BJ (cell line): ENCODE data around the gene GTF3C1. TPM values are rescaled to one million over a fixed set of nuclear protein-coding genes. Genes with fewer than 3 reads are reported as not detected.

ENCODE experiments used
- CTCF ChIA-PET: fragments of 350-600 bp; formaldehyde crosslinking; extraction: SDS; loops from one replicate; lab custom pipeline; 2021; ENCODE audit warnings: antibody characterized with exemption, inconsistent platforms; lab: Yijun Ruan, JAX
- POLR2A ChIA-PET: fragments of 300-600 bp; sonication (Branson Sonifier 250); formaldehyde crosslinking; extraction: SDS; loops from one replicate; lab custom pipeline; 2021; ENCODE audit warnings: antibody characterized with exemption; lab: Charles Lee
- DNase-seq: peaks from one replicate; pipeline ENCODE4 v3.0.0-alpha.2; 2011; ENCODE audit warnings: low read depth
- H3K27me3 ChIP-seq: 2 replicates; pipeline ENCODE4 v1.6.0; 2011; ENCODE audit warnings: low read length; ENCODE audit not compliant: control insufficient read depth, insufficient read depth
- H3K36me3 ChIP-seq: 2 replicates; pipeline ENCODE4 v1.5.1; 2011; ENCODE audit warnings: low read length; ENCODE audit not compliant: control insufficient read depth, insufficient read depth
- H3K4me3 ChIP-seq: 2 replicates; pipeline ENCODE4 v1.5.1; 2011; ENCODE audit warnings: low read depth, mild to moderate bottlenecking, control low read depth, low read length
- polyA plus RNA-seq: library from polyadenylated mRNA; depleted of rRNA; stranded (reverse); fragments of >200 nt; gene quantifications from 2 replicates; pipeline ENCODE4 v1.2.3, GENCODE V29; 2011
- TF ChIP-seq, protein P1 (sequence below): IDR thresholded peaks from 2 replicates; pipeline ENCODE4 v1.5.1; 2011; ENCODE audit warnings: low read depth, mild to moderate bottlenecking, control low read depth, inconsistent platforms, low read length, moderate library complexity; ENCODE audit not compliant: insufficient read depth

GTF3C1 gene
- polyA plus RNA-seq, 1 experiment, result 35.8 TPM

DNA sequence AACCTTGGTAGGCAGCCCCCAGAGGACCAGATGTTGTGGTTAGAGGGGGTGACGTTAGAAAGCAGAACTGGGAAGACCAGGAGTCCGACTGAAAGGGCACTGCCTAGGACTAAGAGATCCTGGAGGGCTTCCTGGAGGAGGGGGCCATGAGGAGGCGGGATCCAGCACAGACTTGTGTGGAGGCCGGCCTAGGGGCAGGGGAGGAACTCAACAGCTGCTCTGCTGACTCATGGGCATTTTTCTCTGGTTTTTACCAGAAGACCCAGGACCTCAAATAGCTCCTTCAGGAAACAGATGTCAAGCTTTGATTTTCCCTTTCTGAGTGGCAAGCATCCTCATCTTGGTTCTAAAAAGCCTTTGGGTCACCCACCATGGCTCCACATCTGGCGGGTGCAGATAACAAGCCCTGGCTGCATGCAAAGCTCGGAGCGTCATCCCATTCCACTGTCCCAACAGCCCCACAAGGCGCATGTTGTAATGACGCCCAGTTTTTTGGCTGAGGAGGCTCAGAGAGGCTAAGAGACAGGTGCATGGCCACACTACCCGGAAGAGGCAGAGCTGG, 118.7 kb downstream of the GTF3C1 start:
- H3K27me3 ChIP-seq, result no peaks in the 10 kb centered on the region
- CTCF ChIA-PET, result no interaction called here
- H3K4me3 ChIP-seq, result no peak overlapping the region
- POLR2A ChIA-PET, result no interaction called here
- TF ChIP-seq, protein P1, sequence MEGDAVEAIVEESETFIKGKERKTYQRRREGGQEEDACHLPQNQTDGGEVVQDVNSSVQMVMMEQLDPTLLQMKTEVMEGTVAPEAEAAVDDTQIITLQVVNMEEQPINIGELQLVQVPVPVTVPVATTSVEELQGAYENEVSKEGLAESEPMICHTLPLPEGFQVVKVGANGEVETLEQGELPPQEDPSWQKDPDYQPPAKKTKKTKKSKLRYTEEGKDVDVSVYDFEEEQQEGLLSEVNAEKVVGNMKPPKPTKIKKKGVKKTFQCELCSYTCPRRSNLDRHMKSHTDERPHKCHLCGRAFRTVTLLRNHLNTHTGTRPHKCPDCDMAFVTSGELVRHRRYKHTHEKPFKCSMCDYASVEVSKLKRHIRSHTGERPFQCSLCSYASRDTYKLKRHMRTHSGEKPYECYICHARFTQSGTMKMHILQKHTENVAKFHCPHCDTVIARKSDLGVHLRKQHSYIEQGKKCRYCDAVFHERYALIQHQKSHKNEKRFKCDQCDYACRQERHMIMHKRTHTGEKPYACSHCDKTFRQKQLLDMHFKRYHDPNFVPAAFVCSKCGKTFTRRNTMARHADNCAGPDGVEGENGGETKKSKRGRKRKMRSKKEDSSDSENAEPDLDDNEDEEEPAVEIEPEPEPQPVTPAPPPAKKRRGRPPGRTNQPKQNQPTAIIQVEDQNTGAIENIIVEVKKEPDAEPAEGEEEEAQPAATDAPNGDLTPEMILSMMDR, result no peak
- DNase-seq, result no peak
- H3K36me3 ChIP-seq, result no peaks in the 10 kb centered on the region

DNA sequence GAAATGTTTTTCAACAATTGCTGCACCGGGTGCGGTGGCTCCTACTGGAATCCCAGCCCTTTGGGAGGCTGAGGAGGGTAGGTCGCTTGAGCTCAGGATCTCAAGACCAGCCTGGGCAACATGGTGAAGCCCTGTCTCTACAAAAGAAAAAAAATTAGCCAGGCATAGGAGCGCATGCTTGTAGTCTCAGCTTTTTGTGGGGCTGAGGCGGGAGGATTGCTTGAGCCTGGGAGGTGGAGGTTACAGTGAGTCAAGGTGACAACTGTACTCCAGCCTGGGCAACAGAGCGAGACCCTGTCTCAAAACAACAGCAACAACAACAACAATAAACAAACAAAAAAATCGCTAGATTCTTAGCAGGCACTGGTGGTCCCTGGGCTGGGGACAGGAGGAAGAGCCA, 119.2 kb downstream of the GTF3C1 start:
- CTCF ChIA-PET, result no interaction called here
- POLR2A ChIA-PET, result no interaction called here
- TF ChIP-seq, protein P1, result no peak
- Histone ChIP-seq H3K27me3 (no peaks in the 10 kb centered on the region), H3K4me3 (no peak overlapping the region), H3K36me3 (no peaks in the 10 kb centered on the region)
- no peak for DNase-seq

DNA sequence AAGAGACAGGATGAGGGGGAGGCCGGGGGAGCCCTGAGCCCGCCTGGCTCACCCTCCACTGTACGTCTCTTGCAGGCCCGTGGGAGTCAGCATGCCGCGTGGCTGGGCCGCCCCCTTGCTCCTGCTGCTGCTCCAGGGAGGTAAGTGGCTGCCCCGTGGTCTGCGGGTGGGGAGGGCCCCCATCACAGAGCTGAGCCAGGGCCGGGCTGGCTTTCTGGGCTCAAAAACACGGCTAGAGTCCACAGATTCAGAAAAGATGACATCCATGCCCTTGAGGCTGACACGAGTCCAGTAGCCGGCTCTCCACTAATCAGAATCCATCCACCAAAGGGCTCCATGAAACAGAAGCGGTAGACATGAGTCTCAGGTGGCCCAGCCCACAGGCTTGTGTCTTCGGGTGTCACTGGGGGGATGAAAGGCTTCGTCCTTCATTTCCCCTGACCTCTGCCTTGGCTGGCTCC, 119.7 kb downstream of the GTF3C1 start:
- DNase-seq, result no peak
- H3K27me3 ChIP-seq, result no peaks in the 10 kb centered on the region
- ChIA-PET CTCF (no interaction called here), POLR2A (no interaction called here)
- H3K4me3 ChIP-seq, result no peak overlapping the region
- TF ChIP-seq, protein P1, result no peak
- H3K36me3 ChIP-seq, result no peaks in the 10 kb centered on the region

DNA sequence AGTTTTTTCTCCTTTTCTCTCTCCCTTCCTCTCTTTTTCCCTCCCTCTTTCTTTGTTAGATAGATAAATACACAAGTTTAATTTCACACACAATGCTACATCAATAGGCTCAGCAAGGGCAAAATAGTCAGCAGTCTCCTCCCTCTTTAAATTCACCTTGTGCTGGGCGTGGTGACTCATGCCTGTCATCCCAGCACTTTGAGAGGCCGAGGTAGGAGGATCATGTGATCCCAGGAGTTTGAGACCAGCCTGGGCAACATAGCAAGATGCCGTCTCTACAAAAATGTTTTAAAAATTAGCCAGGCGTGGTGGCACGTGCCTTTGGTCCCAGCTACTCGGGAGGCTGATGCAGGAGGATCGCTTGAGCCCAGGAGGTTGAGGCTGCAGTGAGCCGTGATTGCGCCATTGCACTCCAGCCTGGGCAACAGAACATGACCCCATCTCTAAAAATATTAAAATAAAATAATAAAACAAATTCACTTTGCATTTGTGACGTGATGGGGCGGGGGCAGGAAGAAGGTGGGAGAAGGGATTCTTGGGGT, 120.3 kb downstream of the GTF3C1 start:
- CTCF ChIA-PET, result no interaction called here
- TF ChIP-seq, protein P1, result no peak
- Histone ChIP-seq H3K36me3 (no peaks in the 10 kb centered on the region), H3K27me3 (no peaks in the 10 kb centered on the region), H3K4me3 (no peak overlapping the region)
- DNase-seq, result no peak
- POLR2A ChIA-PET, result no interaction called here

DNA sequence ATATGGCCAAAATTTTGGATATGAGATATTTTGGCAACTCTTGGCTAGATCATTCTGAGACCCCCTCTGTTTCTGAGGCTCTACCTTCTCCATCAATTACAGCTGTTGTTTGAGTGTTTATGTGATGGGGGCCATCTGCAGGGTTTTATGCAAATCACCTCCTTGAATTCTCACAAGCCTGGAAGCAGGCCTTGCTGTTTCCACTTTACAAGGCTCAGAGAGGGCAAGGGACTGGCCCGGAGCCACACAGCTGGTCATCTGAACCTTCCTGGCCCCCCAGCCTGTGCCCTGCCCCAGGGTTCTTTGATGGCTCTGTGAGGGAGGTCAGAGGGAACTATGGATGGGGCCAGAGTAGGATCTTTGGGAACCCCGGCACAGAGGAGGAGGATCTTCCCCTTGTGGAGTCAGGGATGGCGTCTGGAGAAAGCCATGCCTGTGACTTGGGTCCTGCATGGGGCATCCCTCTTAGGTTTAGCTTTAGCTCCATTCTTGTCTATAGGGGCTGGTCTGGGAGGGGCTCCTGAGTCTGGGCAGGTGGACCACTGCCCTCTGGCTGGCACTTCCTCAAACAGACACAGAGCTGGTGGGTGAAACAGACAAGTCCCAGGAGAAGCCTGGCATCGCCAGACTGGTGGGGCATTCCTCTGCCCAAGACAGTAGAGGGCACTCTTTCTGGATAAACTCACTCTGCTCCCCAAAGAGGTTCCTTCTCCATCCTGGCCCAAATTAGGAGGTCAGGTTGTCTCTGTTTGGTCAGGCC, 121.5 kb downstream of the GTF3C1 start:
- Histone ChIP-seq H3K36me3 (no peaks in the 10 kb centered on the region), H3K4me3 (no peak overlapping the region), H3K27me3 (no peaks in the 10 kb centered on the region)
- ChIA-PET CTCF (interaction anchor here (1.0 kb wide), 1 partner anchor 15 kb away, joined by 3 read pairs; no protein-coding TSS in a partner anchor), POLR2A (no interaction called here)
- TF ChIP-seq, protein P1, result no peak
- DNase-seq, result no peak
